Breast epithelium (tissue), 4 donors: ENCODE results near the gene KCTD10. TPM values are rescaled to one million over a fixed set of nuclear protein-coding genes. Genes with fewer than 3 reads are reported as not detected.

Experiments
- DNase-seq, 2 donors: peaks; one replicate each; pipeline ENCODE4 v3.0.0-alpha.2; 2019; ENCODE audit warnings: low spot score in 2 of 2
- H3K27ac ChIP-seq, 2 donors: fragments of 200-600 bp; sonication (generic) in 1 of 2; one replicate each; pipeline ENCODE4 v1.5.1; 2016 to 2019; ENCODE audit warnings: mild to moderate bottlenecking in 1 of 2
- H3K27me3 ChIP-seq, 2 donors: fragments of 200-600 bp; sonication (generic) in 1 of 2; one replicate each; pipeline versions ENCODE4 v1.5.1 to v1.6.0; 2017 to 2019; ENCODE audit warnings: control low read depth in 1 of 2, mild to moderate bottlenecking in 1 of 2
- H3K36me3 ChIP-seq: fragments of 200-600 bp; one replicate; pipeline ENCODE4 v1.5.1; 2019
- H3K4me1 ChIP-seq, 2 donors: fragments of 200-600 bp; sonication (generic); one replicate each; pipeline ENCODE4 v1.5.1; 2016 to 2019; ENCODE audit warnings: control low read depth in 1 of 2
- H3K4me3 ChIP-seq, 3 donors: fragments of 200-600 bp; sonication (generic); 1 replicate in 2 of 3; 2 replicates in 1 of 3; pipeline ENCODE4 v1.5.1; 2016 to 2019; ENCODE audit warnings: mild to moderate bottlenecking in 3 of 3, moderate library complexity in 2 of 3
- H3K9me3 ChIP-seq, 2 donors: fragments of 200-600 bp; sonication (generic) in 1 of 2; one replicate each; pipeline ENCODE4 v1.5.1; 2016 to 2019; ENCODE audit warnings: control low read depth in 1 of 2
- POLR2A ChIP-seq: fragments of 450-650 bp; IDR thresholded peaks from one replicate; pipeline ENCODE4 v1.6.1; 2016; ENCODE audit warnings: antibody characterized with exemption, mild to moderate bottlenecking, moderate library complexity
- POLR2AphosphoS5 ChIP-seq, 3 donors: sonication (generic); formaldehyde crosslinking; IDR thresholded peaks; one replicate each; pipeline ENCODE4 v1.6.1; 2017; ENCODE audit warnings: antibody characterized with exemption in 3 of 3
- intact Hi-C: fragments of 100-400 bp; cut with DNase I; formaldehyde crosslinking; loops from one replicate; pipeline ENCODE4 v1.15.1; 2023; ENCODE audit warnings: low total_unique reads
- total RNA-seq, 3 donors: library from RNA; depleted of rRNA; stranded (reverse); fragments of >200 nt; gene quantifications; one replicate each; pipeline ENCODE4 v1.1.0, GENCODE V29; 2016
- TF ChIP-seq, protein P1 (sequence below), 3 donors: fragments of 450-650 bp; IDR thresholded peaks; one replicate each; pipeline ENCODE4 v1.5.1; 2016 to 2017; ENCODE audit warnings: antibody characterized with exemption in 3 of 3, mild to moderate bottlenecking in 3 of 3, moderate library complexity in 3 of 3

KCTD10 gene
- total RNA-seq, 3 donors from 2014 or later = 65.3 to 86.2 (median 70.4) TPM

DNA sequence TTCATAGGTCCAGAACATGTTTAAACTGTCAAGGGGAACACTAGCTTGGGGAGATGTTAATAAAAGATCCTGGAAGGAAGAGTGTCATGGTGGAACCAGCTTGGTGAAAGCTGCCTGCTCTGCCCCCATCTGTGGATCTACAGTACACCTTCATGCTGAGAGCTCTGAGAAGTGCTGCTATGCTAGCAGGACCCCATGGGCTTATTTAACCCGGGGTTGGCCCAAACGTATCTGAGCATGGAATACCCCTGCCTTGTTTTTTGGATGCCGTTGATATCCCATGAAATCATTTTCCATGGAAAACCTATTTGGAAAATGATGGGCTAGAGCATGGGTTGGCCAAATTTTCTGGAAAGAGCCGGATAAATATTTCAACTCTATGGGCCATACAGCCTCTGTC is 14.6 kb upstream of the KCTD10 start:
- H3K4me3 ChIP-seq = no peak overlapping the region
- no peaks in the 10 kb centered on the region for H3K27me3 ChIP-seq
- H3K9me3 ChIP-seq = no peaks in the 10 kb centered on the region
- TF ChIP-seq POLR2AphosphoS5 (IDR thresholded peaks at IDR 0.05) = no peak
- TF ChIP-seq, protein P1, sequence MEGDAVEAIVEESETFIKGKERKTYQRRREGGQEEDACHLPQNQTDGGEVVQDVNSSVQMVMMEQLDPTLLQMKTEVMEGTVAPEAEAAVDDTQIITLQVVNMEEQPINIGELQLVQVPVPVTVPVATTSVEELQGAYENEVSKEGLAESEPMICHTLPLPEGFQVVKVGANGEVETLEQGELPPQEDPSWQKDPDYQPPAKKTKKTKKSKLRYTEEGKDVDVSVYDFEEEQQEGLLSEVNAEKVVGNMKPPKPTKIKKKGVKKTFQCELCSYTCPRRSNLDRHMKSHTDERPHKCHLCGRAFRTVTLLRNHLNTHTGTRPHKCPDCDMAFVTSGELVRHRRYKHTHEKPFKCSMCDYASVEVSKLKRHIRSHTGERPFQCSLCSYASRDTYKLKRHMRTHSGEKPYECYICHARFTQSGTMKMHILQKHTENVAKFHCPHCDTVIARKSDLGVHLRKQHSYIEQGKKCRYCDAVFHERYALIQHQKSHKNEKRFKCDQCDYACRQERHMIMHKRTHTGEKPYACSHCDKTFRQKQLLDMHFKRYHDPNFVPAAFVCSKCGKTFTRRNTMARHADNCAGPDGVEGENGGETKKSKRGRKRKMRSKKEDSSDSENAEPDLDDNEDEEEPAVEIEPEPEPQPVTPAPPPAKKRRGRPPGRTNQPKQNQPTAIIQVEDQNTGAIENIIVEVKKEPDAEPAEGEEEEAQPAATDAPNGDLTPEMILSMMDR (IDR thresholded peaks at IDR 0.05) = no peak
- no peak for TF ChIP-seq POLR2A
- peaks cover 26% of the 10 kb centered on the region for H3K36me3 ChIP-seq
- intact Hi-C loops = no loop called here
- no peak for DNase-seq
- no peaks in the 10 kb centered on the region for H3K4me1 ChIP-seq
- H3K27ac ChIP-seq = no peak overlapping the region

DNA sequence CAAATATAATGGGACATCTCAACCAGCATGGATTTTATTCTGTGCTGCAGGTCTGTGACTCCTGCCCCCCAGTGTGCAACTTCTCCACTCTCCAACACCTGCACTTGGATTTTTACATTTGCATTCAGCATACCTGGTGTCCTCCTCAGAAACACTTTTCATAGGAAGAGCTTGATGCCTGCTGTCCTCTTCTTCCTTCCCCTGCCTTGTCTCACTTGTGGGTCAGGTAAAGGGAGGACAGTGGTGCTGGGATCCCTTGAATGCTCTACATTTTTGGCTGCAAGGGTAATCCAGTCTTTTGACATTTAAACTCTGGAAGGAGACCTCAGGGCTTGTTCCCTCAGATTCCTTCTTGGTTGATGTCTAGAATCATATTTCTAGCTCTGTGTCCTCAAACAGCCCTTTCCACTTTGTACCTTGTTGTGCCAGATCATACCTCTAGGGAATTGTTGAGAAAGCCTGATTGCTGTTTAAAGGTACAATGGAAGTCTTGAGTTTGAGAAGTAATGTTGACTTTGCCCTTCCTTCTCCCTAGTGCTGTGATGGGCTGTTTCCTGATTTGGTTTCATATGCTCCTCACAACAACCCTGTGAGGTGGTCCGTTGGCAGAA is 13.0 kb upstream of the KCTD10 start:
- no peak for DNase-seq
- TF ChIP-seq POLR2A = no peak
- no peak for TF ChIP-seq POLR2AphosphoS5 (IDR thresholded peaks at IDR 0.05)
- TF ChIP-seq, protein P1 (IDR thresholded peaks at IDR 0.05) = no peak
- Histone ChIP-seq H3K4me3 (no peak overlapping the region), H3K27me3 (no peaks in the 10 kb centered on the region), H3K36me3 (peaks cover 32% of the 10 kb centered on the region), H3K4me1 (no peaks in the 10 kb centered on the region), H3K9me3 (no peaks in the 10 kb centered on the region), H3K27ac (no peak overlapping the region)
- intact Hi-C loops = no loop called here

DNA sequence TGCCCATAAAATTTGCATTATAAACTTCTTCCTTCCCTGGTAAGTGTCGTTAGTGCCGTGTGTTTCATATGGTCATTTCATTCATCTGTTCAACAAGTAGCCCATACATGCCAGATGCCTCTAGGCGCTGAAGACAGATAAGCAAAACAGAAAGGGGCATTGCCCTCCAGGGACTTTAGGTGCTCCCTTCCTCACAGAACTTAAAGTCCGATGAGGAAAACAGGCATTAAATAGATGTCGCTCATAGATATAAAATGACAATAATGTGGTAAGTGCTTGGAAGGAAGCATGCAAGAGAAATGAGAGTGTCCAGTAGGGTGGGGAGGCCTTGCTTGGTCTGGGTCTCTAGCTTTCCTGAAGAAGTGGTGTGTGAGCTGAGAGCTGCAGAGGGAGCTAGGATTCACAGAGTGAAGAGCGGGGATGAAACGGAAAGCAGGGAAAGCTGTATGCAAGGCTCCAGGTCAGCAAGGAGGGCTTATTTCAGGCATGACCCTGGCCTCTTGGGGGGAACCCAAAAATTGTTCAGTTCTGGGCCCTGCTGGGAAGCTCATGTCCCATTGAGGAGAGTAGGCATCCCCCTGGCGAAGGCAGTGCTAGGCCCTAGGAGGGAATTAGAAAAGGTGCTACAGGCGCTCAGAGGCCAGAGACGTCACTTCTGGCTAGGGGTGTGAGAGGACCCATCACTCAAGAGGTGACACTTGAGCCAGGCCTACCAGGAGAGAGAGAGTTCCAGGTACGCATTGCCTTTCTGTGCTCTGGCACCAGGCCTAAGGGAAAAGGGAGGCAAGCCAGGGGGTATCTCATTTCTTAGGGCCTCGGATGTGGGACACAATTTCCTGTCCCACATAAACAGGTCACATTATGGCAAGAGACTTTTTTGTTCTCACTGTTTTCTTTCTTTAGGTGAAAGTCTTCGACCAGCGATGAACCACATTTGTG is 12.2 kb upstream of the KCTD10 start:
- no peaks in the 10 kb centered on the region for H3K27me3 ChIP-seq
- H3K9me3 ChIP-seq = no peaks in the 10 kb centered on the region
- intact Hi-C loops = no loop called here
- H3K4me1 ChIP-seq = no peaks in the 10 kb centered on the region
- TF ChIP-seq, protein P1 (IDR thresholded peaks at IDR 0.05) = no peak
- no peak for TF ChIP-seq POLR2AphosphoS5 (IDR thresholded peaks at IDR 0.05)
- no peak for TF ChIP-seq POLR2A
- H3K4me3 ChIP-seq = no peak overlapping the region
- H3K36me3 ChIP-seq = peaks cover 33% of the 10 kb centered on the region
- no peak overlapping the region for H3K27ac ChIP-seq
- DNase-seq = no peak

DNA sequence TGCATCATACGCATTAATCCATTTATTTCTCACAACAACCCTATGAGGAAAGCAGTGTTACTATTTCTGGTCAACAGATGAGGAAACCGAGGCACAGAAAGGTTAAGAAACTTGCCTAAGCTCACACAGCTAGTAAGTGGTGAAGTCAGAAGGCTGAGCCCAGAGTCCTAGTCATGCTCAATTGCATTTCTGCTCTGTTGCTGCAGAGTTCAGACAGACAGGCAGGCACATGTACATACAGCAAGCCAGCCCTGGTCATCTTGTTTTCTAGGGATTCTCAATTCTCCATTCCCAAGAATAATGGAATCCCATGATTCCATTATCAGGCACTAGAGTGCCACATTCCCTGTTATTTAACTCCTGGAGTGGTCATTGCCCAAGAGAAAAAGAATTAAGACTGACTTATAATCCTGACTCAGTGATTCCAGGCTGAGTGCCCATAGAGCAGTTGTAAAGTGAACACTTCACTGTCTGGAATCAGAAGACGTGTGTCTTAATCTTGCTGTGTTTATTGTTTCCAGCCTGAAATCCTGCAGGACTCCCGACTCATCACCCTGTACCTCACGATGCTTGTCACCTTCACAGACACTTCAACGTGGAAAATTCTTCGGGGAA is 11.1 kb upstream of the KCTD10 start:
- Histone ChIP-seq H3K9me3 (no peaks in the 10 kb centered on the region), H3K36me3 (peaks cover 38% of the 10 kb centered on the region), H3K27ac (no peak overlapping the region), H3K4me3 (no peak overlapping the region), H3K27me3 (no peaks in the 10 kb centered on the region), H3K4me1 (no peaks in the 10 kb centered on the region)
- no peak for TF ChIP-seq POLR2A
- TF ChIP-seq POLR2AphosphoS5 (IDR thresholded peaks at IDR 0.05) = no peak
- TF ChIP-seq, protein P1 (IDR thresholded peaks at IDR 0.05) = no peak
- intact Hi-C loops = no loop called here
- no peak for DNase-seq
